Activated T-cell treated with anti-CD3 and anti-CD28 coated beads, Interleukin-2, amount 50 U/mL, for 48 hours (primary cell): ENCODE data around the gene WDR31.
A peak's percentile ranks its signal among the peaks of the same experiment; 100 is the strongest.

Experiments used
- DNase-seq, 2 experiments: peaks; one replicate each; pipeline ENCODE4 v3.0.0-alpha.2; 2020

Gene WDR31

GRCh38 chr9:113290052-113290607, 49.9 kb downstream of the WDR31 start:
- no peak for DNase-seq

DNA sequence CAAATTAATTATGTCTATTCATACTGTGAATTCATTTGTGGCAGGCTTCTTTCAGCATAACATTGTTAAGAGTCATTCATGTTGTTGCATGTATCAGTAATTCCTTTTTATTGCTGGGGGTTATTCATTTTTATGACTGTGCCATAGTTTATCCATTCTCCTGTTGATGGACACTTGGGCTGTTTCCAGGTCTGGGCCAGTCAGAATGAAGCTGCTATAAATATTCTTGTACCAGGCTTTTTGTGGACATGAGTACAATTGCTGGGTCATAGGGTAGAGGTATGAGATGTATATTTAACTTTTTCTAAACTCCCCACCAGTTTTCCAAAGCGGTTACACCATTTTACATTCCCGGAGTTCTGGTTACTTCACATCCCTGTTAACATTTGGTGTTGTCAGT, 51.0 kb downstream of the WDR31 start:
- no peak for DNase-seq

DNA sequence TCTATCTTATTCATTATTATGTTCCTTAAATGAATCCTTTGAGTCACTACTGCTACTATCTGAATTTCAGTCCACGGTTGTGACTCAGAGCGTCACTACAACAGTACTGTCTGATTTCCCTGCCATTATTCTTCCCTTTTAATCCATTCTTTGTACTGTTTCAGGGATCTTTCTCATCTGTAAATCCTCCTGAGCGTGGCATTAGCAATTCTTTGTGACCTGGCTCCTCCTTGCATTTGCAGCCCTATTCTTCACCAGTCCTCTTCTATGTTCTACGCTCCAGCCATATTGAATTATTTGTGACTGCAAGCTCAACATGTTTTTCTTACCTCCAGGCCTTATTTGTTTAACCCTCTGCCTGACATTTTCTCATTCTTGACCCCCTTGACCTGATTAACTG, 58.7 kb downstream of the WDR31 start:
- no peak for DNase-seq

DNA sequence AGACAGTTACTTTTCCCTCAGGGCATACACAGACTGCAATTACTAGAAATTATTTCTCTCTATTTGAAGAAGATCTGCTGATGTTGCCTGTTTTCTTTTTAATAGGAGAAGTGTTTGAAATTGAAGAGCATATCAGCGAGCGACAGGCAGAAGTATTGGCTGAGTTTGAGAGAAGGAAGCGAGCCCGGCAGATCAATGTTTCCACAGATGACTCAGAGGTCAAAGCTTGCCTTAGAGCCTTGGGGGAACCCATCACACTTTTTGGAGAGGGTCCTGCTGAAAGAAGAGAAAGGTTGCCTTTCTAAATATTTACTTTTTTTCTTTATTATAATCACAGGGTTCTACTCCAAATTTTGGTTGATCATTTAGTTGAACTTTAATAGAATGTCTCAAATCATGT, 61.2 kb downstream of the WDR31 start:
- DNase-seq: no peak

DNA sequence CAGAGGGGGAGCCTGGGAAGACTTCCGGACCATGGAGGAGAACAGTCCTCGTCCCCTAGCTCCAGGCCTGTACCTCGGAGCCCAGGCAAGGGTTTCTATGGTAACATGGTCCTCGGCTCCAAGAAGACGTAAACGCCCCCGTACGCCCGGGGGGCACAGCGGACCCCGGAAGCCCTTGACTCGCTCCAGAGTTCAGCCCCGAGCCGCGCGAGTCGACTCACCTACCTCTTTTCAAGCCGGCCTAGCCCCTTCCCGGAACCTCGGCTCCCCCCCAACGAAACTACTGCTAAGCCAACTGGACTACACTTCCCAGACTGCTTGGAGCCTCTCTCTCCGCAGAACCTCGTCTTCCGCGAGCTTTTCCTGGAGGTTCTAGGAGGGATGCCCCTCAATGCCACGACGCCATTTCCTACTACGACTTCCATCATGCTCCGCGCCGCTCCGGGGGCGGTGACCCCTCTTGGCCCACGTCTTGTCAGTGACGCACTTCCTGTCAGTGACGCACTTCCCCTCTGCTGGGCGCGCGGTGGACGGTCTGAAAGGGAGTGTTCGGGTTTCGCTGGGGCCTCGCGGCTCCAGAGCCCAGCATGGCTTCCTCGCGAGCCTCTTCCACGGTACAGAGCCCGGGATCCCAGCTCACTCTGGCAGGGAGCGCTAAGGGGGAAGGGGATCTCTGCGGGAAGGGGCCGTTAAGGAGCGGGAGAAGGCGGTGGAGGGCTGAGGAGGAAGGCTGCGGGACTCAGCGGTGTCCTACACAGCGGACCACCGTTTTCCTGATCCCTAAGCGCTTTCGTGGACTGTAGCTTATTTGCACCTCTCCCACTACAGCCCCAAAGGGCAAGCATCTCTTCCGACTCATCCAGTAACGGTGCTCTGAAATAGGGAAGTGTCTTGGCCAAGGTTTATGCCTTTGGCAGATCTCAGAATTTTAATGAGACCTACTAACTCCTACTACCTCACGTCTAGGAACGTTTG, 64.6 kb downstream of the WDR31 start, which contains the start of the genes CDC26 and PRPF4:
Gene CDC26, minus strand, starts transcription at position 416 of the 975 bp plus-strand sequence. CDS start 3,065 bp downstream, outside the sequence.
Gene PRPF4, plus strand, starts transcription at position 502 of the 975 bp plus-strand sequence. Its CDS starts 86 bp downstream, at position 588.
- DNase-seq: peak; percentile 96

GRCh38 chr9:113274474-113275156, 65.5 kb downstream of the WDR31 start:
- DNase-seq: no peak

DNA sequence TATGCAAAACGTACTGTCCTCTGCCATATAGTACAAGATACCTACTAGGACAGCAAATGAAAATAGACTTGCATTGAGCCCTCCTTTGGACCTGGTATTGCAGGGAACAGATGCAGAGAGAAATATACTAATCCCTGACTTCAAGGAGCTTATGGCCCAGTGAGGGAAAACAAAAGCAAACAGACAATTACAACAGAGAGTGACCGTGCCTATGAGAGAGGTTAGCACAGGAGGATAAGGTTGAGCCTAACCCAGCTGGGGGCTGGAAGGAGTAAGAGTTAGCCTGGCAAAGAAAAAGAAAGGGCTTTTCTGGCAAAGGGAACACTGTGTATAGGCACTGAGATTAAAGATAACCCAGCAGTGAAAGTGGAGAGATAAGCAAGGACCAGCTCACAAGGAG, 70.2 kb downstream of the WDR31 start:
- no peak for DNase-seq

DNA sequence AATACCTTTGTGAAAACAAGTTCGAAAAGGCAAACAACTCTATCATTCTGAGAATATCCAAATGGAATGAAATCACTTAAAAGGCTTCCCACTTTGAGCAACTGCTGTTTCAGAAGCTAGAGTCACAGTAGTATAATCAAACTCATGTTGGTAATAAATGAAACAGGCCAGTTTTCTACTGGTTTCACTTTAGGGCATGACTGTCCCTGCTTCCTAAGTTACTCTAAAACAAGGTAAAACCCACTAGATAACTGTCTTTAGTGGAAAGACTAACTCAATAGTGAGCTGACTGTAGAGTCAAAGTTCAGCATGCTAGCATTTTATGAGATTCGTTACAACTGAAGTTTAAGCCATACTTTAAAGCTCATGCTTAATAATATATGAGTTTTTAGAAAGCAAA, 70.7 kb downstream of the WDR31 start:
- DNase-seq: no peak

DNA sequence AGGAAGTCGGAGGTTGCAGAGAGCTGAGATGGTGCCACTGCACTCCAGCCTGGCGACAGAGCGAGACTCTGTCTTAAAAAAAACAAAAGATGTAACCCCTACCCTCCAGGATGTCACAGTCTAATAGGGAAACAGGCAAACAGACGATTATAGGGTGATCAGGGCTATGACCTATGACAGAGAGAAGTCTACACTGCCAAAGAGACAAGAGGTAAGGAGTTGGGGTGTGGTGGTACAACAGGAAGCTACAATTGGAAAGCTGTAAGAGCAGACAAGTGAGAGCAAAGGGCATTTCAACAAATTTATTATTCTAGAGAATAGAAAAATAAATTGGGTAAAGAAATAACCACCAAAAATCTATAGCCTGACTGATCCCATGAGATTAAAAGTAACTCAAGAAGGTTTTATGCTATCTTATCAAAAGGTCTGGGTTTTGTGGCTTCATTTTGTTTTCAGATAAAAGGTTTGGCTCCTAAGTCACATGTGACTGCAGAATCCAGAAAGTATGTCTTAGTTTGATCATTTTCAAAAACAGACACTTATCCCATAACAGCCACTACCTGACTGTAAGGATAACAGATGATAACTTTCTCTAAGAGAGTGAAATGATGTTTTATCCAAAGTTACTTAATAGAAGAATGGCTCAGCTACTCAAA, 72.0 kb downstream of the WDR31 start:
- DNase-seq: no peak

- DNase-seq: no peak
Observed at GRCh38 chr9:113266174-113266573, 73.9 kb downstream of the WDR31 start.
